ENCODE measurements around the gene PCLAF.
A peak's percentile ranks its signal among the peaks of the same experiment; 100 is the strongest.
"Not testable (repeated sequence)": the region's sequence is repeated elsewhere in the genome, so short reads cannot be mapped to it uniquely, and the experiment has no call there.

The PCLAF gene

GRCh38 chr15:64387562-64388168 is 6.4 kb upstream of the PCLAF start, which contains the start of gene TRIP4:
TRIP4 (plus strand) TSS chr15:64387836; CDS start chr15:64387864, 28 bp downstream.
- TF ChIP-seq, protein P1, sequence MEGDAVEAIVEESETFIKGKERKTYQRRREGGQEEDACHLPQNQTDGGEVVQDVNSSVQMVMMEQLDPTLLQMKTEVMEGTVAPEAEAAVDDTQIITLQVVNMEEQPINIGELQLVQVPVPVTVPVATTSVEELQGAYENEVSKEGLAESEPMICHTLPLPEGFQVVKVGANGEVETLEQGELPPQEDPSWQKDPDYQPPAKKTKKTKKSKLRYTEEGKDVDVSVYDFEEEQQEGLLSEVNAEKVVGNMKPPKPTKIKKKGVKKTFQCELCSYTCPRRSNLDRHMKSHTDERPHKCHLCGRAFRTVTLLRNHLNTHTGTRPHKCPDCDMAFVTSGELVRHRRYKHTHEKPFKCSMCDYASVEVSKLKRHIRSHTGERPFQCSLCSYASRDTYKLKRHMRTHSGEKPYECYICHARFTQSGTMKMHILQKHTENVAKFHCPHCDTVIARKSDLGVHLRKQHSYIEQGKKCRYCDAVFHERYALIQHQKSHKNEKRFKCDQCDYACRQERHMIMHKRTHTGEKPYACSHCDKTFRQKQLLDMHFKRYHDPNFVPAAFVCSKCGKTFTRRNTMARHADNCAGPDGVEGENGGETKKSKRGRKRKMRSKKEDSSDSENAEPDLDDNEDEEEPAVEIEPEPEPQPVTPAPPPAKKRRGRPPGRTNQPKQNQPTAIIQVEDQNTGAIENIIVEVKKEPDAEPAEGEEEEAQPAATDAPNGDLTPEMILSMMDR (IDR thresholded peaks at IDR 0.05; ENCODE audit: low read depth, low read length, missing control alignments): no peak
- DNase-seq (ENCODE audit: extremely low read depth, low read depth): peak; percentile 94
- peak within 1 kb of the TSS; percentile 90 for H3K4me3 ChIP-seq (replicated peaks; ENCODE audit: low read depth, low read length)

GRCh38 chr15:64386291-64386690 is 5.0 kb upstream of the PCLAF start:
- TF ChIP-seq, protein P1 (IDR thresholded peaks at IDR 0.05; ENCODE audit: low read depth, low read length, missing control alignments): no peak
- DNase-seq (ENCODE audit: extremely low read depth, low read depth): no peak
- no peak overlapping the region for H3K4me3 ChIP-seq (replicated peaks; ENCODE audit: low read depth, low read length)

DNA sequence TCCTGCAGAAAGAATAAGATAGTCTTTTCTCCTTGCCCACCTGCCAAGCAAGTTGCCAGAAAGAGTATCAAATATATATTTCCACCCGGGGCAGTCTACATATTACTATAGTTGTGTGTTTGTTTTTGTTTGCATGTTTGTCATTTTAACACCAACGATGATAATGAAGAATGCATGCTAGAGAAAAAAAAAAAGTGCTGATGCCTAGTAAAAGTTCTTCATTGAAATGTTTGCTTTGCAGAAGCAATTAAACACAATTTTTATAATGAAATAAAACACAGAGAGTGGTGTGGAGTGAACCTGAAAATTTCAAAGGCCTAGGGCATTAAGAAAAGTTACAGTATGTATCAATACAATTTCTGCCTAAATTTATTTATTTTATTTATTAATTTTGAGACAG is 2.5 kb upstream of the PCLAF start:
- DNase-seq (ENCODE audit: extremely low read depth, low read depth): no peak
- H3K4me3 ChIP-seq (replicated peaks; ENCODE audit: low read depth, low read length): no peak overlapping the region
- TF ChIP-seq, protein P1 (IDR thresholded peaks at IDR 0.05; ENCODE audit: low read depth, low read length, missing control alignments): no peak

- not testable (repeated sequence) for DNase-seq (ENCODE audit: extremely low read depth, low read depth)
- peak overlapping the region; percentile 75 for H3K4me3 ChIP-seq (replicated peaks; ENCODE audit: low read depth, low read length)
These were observed 941 bp downstream of the PCLAF start for GRCh38 chr15:64380130-64380870.

GRCh38 chr15:64379216-64379960 is 1.9 kb downstream of the PCLAF start:
- H3K4me3 ChIP-seq (replicated peaks; ENCODE audit: low read depth, low read length): peak overlapping the region; percentile 75
- TF ChIP-seq, protein P1 (IDR thresholded peaks at IDR 0.05; ENCODE audit: low read depth, low read length, missing control alignments): no peak
- no peak for DNase-seq (ENCODE audit: extremely low read depth, low read depth)

- DNase-seq (ENCODE audit: extremely low read depth, low read depth): no peak
- no peak overlapping the region for H3K4me3 ChIP-seq (replicated peaks; ENCODE audit: low read depth, low read length)
- TF ChIP-seq, protein P1 (IDR thresholded peaks at IDR 0.05; ENCODE audit: low read depth, low read length, missing control alignments): no peak
These were observed 7.9 kb downstream of the PCLAF start for GRCh38 chr15:64373360-64373759.

DNA sequence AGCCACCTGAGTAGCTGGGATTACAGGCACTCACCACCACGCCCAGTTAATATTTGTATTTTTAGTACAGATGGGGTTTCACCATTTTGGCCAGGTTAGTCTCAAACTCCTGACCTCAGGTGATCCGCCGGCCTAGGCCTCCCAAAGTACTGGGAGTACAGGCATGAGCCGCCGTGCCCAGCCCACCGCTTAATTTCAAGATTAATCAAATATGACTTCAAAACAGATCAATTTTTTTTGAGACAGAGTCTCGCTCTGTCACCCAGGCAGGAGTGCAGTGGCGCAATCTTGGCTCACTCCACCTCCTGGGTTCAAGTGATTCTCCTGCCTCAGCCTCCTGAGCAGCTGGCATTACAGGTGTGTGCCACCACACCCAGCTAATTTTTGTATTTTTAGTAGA is 9.9 kb downstream of the PCLAF start:
- DNase-seq (ENCODE audit: extremely low read depth, low read depth): not testable (repeated sequence)

More for the DNA sequence above, 9.9 kb downstream of the PCLAF start:
- not testable (repeated sequence) for H3K4me3 ChIP-seq (replicated peaks; ENCODE audit: low read depth, low read length)

All from HFF-Myc (cell line).